Upper lobe of left lung (tissue), 4 donors: ENCODE data around the gene JMJD1C.

Experiments used
- CTCF ChIP-seq, 6 experiments: fragments of 450-650 bp in 4 of 6; fragments of 200-600 bp in 2 of 6; sonication (generic) in 2 of 6; IDR thresholded peaks; one replicate each; pipeline ENCODE4 v1.5.1; 2016 to 2019; ENCODE audit warnings: antibody characterized with exemption in 6 of 6
- POLR2AphosphoS5 ChIP-seq, 2 donors: sonication (generic); formaldehyde crosslinking; IDR thresholded peaks; one replicate each; pipeline ENCODE4 v1.5.1; 2017; ENCODE audit warnings: antibody characterized with exemption in 2 of 2

- TF ChIP-seq CTCF (IDR thresholded peaks at IDR 0.05) (no peak), POLR2AphosphoS5 (IDR thresholded peaks at IDR 0.05) (no peak)
Observed at GRCh38 chr10:63264617-63265221, 201.1 kb downstream of the JMJD1C start.
